ENCODE results near the gene ABCE1. TPM values are rescaled to one million over a fixed set of nuclear protein-coding genes. Genes with fewer than 3 reads are reported as not detected.

Gene ABCE1
- total RNA-seq, 1 experiment from 2014 or later = 114 TPM

DNA sequence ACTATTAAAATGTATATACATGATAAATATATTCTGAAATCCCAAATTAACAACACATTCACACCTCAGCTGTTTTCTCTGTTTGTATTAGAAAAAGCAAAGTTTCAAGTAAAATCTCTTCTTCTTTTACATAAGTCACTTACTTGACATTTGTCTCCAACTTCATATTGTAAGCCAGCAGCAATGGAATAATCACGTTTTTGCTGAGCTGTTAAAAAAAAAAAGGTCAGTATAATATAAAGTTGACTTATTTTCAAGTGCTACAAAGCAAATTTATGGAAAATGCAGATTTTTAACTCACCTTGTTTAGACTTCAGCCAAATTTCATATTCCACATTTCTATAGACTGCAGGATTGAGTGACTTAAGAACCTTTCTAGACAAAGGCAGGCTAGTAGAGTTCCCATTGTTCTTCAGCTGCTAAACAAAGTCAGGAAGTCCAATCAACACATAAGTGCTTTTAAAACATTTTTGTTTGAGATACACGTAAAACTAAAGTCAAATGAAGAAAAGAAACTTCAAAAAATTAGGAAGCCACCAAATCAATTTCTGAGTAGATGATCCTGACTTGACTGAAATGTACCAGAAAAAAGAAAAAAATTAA is 57.3 kb downstream of the ABCE1 start (continued):
- TF ChIP-seq CDX4 (CRISPR knock-in tag; IDR thresholded peaks at IDR 0.05; ENCODE audit: borderline replicate concordance) (no peak), ZNF423 (CRISPR knock-in tag; IDR thresholded peaks at IDR 0.05) (no peak), ZNF416 (CRISPR knock-in tag; IDR thresholded peaks at IDR 0.05) (no peak)
- TF ChIP-seq, protein P1, sequence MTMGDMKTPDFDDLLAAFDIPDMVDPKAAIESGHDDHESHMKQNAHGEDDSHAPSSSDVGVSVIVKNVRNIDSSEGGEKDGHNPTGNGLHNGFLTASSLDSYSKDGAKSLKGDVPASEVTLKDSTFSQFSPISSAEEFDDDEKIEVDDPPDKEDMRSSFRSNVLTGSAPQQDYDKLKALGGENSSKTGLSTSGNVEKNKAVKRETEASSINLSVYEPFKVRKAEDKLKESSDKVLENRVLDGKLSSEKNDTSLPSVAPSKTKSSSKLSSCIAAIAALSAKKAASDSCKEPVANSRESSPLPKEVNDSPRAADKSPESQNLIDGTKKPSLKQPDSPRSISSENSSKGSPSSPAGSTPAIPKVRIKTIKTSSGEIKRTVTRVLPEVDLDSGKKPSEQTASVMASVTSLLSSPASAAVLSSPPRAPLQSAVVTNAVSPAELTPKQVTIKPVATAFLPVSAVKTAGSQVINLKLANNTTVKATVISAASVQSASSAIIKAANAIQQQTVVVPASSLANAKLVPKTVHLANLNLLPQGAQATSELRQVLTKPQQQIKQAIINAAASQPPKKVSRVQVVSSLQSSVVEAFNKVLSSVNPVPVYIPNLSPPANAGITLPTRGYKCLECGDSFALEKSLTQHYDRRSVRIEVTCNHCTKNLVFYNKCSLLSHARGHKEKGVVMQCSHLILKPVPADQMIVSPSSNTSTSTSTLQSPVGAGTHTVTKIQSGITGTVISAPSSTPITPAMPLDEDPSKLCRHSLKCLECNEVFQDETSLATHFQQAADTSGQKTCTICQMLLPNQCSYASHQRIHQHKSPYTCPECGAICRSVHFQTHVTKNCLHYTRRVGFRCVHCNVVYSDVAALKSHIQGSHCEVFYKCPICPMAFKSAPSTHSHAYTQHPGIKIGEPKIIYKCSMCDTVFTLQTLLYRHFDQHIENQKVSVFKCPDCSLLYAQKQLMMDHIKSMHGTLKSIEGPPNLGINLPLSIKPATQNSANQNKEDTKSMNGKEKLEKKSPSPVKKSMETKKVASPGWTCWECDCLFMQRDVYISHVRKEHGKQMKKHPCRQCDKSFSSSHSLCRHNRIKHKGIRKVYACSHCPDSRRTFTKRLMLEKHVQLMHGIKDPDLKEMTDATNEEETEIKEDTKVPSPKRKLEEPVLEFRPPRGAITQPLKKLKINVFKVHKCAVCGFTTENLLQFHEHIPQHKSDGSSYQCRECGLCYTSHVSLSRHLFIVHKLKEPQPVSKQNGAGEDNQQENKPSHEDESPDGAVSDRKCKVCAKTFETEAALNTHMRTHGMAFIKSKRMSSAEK (CRISPR knock-in tag; IDR thresholded peaks at IDR 0.05; ENCODE audit: borderline replicate concordance) = no peak
- TF ChIP-seq, protein P2, sequence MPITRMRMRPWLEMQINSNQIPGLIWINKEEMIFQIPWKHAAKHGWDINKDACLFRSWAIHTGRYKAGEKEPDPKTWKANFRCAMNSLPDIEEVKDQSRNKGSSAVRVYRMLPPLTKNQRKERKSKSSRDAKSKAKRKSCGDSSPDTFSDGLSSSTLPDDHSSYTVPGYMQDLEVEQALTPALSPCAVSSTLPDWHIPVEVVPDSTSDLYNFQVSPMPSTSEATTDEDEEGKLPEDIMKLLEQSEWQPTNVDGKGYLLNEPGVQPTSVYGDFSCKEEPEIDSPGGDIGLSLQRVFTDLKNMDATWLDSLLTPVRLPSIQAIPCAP (CRISPR knock-in tag; IDR thresholded peaks at IDR 0.05) = no peak

DNA sequence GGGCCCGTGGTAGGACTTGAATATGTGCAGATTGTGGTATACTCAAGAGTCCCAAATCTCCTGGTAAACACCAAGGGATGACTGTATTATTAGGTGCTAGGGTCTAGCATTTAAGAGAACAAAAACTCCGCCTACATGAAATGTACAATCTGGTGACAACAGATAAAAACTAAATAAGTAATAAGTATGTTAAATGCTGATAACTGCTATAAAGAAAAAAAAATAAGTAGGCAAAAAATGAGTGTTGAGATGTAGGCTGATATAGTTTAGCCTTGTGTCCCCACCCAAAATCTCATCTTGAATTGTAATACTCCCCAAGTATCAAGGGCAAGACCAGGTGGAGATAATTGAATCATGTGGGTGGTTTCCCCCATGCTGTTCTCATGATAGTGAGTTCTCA is 58.9 kb downstream of the ABCE1 start:
- POLR2A ChIA-PET = no interaction called here
- H3K4me1 Mint-ChIP-seq = no peaks in the 10 kb centered on the region
- H3K36me3 Mint-ChIP-seq = peaks cover 66% of the 10 kb centered on the region
- no peak overlapping the region for H3K27ac Mint-ChIP-seq
- no peak overlapping the region for H3K4me3 Mint-ChIP-seq
- peaks cover 3% of the 10 kb centered on the region; the same call in 1 of the 2 replicates for H3K9me3 Mint-ChIP-seq
- TF ChIP-seq GRHL2 (CRISPR knock-in tag; IDR thresholded peaks at IDR 0.05; ENCODE audit: insufficient replicate concordance, severe bottlenecking) = no peak
- TF ChIP-seq, protein P3, sequence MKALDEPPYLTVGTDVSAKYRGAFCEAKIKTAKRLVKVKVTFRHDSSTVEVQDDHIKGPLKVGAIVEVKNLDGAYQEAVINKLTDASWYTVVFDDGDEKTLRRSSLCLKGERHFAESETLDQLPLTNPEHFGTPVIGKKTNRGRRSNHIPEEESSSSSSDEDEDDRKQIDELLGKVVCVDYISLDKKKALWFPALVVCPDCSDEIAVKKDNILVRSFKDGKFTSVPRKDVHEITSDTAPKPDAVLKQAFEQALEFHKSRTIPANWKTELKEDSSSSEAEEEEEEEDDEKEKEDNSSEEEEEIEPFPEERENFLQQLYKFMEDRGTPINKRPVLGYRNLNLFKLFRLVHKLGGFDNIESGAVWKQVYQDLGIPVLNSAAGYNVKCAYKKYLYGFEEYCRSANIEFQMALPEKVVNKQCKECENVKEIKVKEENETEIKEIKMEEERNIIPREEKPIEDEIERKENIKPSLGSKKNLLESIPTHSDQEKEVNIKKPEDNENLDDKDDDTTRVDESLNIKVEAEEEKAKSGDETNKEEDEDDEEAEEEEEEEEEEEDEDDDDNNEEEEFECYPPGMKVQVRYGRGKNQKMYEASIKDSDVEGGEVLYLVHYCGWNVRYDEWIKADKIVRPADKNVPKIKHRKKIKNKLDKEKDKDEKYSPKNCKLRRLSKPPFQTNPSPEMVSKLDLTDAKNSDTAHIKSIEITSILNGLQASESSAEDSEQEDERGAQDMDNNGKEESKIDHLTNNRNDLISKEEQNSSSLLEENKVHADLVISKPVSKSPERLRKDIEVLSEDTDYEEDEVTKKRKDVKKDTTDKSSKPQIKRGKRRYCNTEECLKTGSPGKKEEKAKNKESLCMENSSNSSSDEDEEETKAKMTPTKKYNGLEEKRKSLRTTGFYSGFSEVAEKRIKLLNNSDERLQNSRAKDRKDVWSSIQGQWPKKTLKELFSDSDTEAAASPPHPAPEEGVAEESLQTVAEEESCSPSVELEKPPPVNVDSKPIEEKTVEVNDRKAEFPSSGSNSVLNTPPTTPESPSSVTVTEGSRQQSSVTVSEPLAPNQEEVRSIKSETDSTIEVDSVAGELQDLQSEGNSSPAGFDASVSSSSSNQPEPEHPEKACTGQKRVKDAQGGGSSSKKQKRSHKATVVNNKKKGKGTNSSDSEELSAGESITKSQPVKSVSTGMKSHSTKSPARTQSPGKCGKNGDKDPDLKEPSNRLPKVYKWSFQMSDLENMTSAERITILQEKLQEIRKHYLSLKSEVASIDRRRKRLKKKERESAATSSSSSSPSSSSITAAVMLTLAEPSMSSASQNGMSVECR (CRISPR knock-in tag; IDR thresholded peaks at IDR 0.05; ENCODE audit: borderline replicate concordance) = no peak
- no peak for TF ChIP-seq NR2C2 (CRISPR knock-in tag; IDR thresholded peaks at IDR 0.05)
- CTCF ChIA-PET = interaction anchor here (0.7 kb wide), 1 partner anchor 40 kb away, joined by 3 read pairs; no protein-coding TSS in a partner anchor
- no peaks in the 10 kb centered on the region for H3K27me3 Mint-ChIP-seq (ENCODE audit: low read depth)
- no peak for DNase-seq (ENCODE audit: low spot score)
- ATAC-seq = no peak

- Mint-ChIP-seq H3K4me3 (no peak overlapping the region), H3K9me3 (peaks cover 3% of the 10 kb centered on the region; the same call in 1 of the 2 replicates), H3K27me3 (ENCODE audit: low read depth) (no peaks in the 10 kb centered on the region), H3K36me3 (peaks cover 37% of the 10 kb centered on the region), H3K27ac (no peak overlapping the region), H3K4me1 (no peaks in the 10 kb centered on the region)
- CTCF ChIA-PET = no interaction called here
- no peak for DNase-seq (ENCODE audit: low spot score)
- no peak for ATAC-seq
- POLR2A ChIA-PET = no interaction called here
- TF ChIP-seq ATF1 (CRISPR knock-in tag; IDR thresholded peaks at IDR 0.05) (no peak), CREM (CRISPR knock-in tag; IDR thresholded peaks at IDR 0.05) (no peak), GRHL2 (CRISPR knock-in tag; IDR thresholded peaks at IDR 0.05; ENCODE audit: insufficient replicate concordance, severe bottlenecking) (no peak), CREB1 (CRISPR knock-in tag; IDR thresholded peaks at IDR 0.05) (no peak), ESRRA (CRISPR knock-in tag; IDR thresholded peaks at IDR 0.05; ENCODE audit: borderline replicate concordance) (no peak), TEAD1 (CRISPR knock-in tag; IDR thresholded peaks at IDR 0.05) (no peak), ELF4 (CRISPR knock-in tag; IDR thresholded peaks at IDR 0.05; ENCODE audit: low read depth) (no peak), GTF2I (CRISPR knock-in tag; conservative IDR thresholded peaks at IDR 0.05) (no peak), TP53 (CRISPR knock-in tag; IDR thresholded peaks at IDR 0.05) (no peak), NR1H2 (CRISPR knock-in tag; IDR thresholded peaks at IDR 0.05) (no peak)
- TF ChIP-seq, protein P4, sequence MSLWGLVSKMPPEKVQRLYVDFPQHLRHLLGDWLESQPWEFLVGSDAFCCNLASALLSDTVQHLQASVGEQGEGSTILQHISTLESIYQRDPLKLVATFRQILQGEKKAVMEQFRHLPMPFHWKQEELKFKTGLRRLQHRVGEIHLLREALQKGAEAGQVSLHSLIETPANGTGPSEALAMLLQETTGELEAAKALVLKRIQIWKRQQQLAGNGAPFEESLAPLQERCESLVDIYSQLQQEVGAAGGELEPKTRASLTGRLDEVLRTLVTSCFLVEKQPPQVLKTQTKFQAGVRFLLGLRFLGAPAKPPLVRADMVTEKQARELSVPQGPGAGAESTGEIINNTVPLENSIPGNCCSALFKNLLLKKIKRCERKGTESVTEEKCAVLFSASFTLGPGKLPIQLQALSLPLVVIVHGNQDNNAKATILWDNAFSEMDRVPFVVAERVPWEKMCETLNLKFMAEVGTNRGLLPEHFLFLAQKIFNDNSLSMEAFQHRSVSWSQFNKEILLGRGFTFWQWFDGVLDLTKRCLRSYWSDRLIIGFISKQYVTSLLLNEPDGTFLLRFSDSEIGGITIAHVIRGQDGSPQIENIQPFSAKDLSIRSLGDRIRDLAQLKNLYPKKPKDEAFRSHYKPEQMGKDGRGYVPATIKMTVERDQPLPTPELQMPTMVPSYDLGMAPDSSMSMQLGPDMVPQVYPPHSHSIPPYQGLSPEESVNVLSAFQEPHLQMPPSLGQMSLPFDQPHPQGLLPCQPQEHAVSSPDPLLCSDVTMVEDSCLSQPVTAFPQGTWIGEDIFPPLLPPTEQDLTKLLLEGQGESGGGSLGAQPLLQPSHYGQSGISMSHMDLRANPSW (CRISPR knock-in tag; conservative IDR thresholded peaks at IDR 0.05; ENCODE audit: low read depth) = no peak
- TF ChIP-seq, protein P5, sequence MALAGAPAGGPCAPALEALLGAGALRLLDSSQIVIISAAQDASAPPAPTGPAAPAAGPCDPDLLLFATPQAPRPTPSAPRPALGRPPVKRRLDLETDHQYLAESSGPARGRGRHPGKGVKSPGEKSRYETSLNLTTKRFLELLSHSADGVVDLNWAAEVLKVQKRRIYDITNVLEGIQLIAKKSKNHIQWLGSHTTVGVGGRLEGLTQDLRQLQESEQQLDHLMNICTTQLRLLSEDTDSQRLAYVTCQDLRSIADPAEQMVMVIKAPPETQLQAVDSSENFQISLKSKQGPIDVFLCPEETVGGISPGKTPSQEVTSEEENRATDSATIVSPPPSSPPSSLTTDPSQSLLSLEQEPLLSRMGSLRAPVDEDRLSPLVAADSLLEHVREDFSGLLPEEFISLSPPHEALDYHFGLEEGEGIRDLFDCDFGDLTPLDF (CRISPR knock-in tag; IDR thresholded peaks at IDR 0.05) = no peak
Measured at GRCh38 chr4:145161549-145161948, 63.4 kb downstream of the ABCE1 start.

All from WTC11 (cell line).